ENCODE results near the gene LARGE2.

- no peak for TF ChIP-seq CTCF (conservative IDR thresholded peaks at IDR 0.05)
- TF ChIP-seq ZFX (IDR thresholded peaks at IDR 0.05) = no peak
Measured at GRCh38 chr11:45920531-45921477, 1.7 kb upstream of the LARGE2 start.
